Measurements from ENCODE around the gene ABLIM3. TPM values are rescaled to one million over a fixed set of nuclear protein-coding genes. Genes with fewer than 3 reads are reported as not detected.

The ABLIM3 gene
- total and polyA plus RNA-seq, 9 of the 15 experiments (the other 6 are each of a cell fraction or from before 2014, with no cell fraction given): 0.03 to 0.38 (median 0.11) TPM

- TF ChIP-seq ZBTB40 (IDR thresholded peaks at IDR 0.05) (no peak), ZBTB40 (CRISPR knock-in tag; IDR thresholded peaks at IDR 0.05) (no peak)
Measured at GRCh38 chr5:149133795-149134777, 7.2 kb upstream of the ABLIM3 start (continued).

Data from K562 (cell line).